SH-SY5Y (cell line): Measurements from ENCODE around the gene MELK.

Experiments used
- GATA2 ChIP-seq: IDR thresholded peaks from 2 replicates; pipeline ENCODE4 v1.6.1; 2011; ENCODE audit warnings: mild to moderate bottlenecking, low read depth, low read length
- GATA3 ChIP-seq: IDR thresholded peaks from 2 replicates; pipeline ENCODE4 v1.6.1; 2011; ENCODE audit warnings: low read depth, mild to moderate bottlenecking, low read length, moderate library complexity

DNA sequence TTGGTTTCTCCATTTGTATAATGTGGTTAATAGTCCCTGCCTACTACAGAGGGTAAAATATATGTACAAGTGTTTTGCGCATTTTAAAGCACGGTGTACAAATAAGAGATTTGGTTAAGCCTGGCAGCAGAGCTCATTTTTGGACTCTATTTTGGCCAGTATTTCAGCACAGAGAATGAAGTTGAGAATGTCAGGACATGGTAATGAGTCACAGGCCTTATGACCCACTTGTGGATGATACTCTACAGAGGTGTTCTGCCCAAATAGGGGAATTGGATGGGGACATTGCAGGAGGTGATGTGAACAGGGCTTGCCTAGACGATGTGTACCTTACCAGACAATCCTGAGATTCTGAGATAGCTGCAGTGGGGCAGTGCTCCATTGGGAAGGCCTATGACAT lies 50.6 kb downstream of the MELK start:
- TF ChIP-seq GATA2: no peak
- no peak for TF ChIP-seq GATA3
